ENCODE measurements around the gene PLD3. TPM values are rescaled to one million over a fixed set of nuclear protein-coding genes. Genes with fewer than 3 reads are reported as not detected.
"Not testable (repeated sequence)": the region's sequence is repeated elsewhere in the genome, so short reads cannot be mapped to it uniquely, and the experiment has no call there.

The PLD3 gene
- total RNA-seq, 1 donor from 2014 or later, result 1,227 TPM

DNA sequence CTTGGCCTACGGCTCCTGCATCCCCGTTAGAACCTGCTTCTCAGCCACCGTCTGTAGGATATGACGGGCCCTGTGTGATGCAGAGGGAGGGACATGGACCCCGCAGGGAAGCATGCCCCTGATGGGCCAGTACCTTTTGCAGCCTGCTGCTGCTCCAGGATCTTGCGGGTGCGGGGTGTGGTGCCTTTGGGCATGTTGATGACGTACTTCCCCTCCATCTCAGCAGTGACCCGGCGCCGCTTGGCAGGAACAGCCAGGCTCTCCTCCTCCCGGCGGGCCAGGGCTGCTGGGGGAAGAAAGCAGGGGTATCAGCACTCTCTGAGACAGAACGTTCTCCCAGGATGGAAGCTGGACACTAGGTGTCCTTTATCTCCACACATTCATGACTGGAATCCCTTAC is 22.3 kb upstream of the PLD3 start:
- Mint-ChIP-seq H3K4me1 (ENCODE audit: low read depth, unreplicated experiment) (no peaks in the 10 kb centered on the region), H3K27ac (ENCODE audit: unreplicated experiment) (no peak overlapping the region), H3K9me3 (ENCODE audit: unreplicated experiment) (no peaks in the 10 kb centered on the region), H3K27me3 (ENCODE audit: unreplicated experiment) (peaks cover 2% of the 10 kb centered on the region), H3K4me3 (ENCODE audit: unreplicated experiment) (no peak overlapping the region), H3K36me3 (ENCODE audit: unreplicated experiment) (no peaks in the 10 kb centered on the region)
- no peak for DNase-seq
- TF ChIP-seq, protein P1, sequence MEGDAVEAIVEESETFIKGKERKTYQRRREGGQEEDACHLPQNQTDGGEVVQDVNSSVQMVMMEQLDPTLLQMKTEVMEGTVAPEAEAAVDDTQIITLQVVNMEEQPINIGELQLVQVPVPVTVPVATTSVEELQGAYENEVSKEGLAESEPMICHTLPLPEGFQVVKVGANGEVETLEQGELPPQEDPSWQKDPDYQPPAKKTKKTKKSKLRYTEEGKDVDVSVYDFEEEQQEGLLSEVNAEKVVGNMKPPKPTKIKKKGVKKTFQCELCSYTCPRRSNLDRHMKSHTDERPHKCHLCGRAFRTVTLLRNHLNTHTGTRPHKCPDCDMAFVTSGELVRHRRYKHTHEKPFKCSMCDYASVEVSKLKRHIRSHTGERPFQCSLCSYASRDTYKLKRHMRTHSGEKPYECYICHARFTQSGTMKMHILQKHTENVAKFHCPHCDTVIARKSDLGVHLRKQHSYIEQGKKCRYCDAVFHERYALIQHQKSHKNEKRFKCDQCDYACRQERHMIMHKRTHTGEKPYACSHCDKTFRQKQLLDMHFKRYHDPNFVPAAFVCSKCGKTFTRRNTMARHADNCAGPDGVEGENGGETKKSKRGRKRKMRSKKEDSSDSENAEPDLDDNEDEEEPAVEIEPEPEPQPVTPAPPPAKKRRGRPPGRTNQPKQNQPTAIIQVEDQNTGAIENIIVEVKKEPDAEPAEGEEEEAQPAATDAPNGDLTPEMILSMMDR (IDR thresholded peaks at IDR 0.05; ENCODE audit: partially characterized antibody, unreplicated experiment), result no peak

DNA sequence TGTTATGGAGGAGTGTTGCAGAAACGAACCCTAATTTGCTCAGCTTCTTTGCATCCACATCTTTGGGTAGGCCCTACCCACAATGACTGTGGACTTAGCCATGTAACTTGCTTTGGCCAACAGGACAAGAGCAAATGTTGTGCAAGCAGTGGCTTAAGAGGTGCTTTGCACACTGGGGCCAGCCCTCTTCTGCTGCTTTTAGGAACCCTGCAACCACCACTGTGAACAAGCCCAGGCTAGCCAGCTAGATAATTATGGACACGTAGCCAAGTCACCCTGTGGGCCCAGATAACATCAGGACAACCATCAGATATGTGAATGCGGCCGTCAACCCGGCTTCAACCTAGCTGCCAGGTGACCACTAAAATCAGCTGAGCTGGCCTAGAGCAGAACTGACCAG is 17.4 kb upstream of the PLD3 start:
- Mint-ChIP-seq H3K4me1 (ENCODE audit: low read depth, unreplicated experiment) (no peaks in the 10 kb centered on the region), H3K4me3 (ENCODE audit: unreplicated experiment) (no peak overlapping the region), H3K27ac (ENCODE audit: unreplicated experiment) (no peak overlapping the region), H3K9me3 (ENCODE audit: unreplicated experiment) (no peaks in the 10 kb centered on the region), H3K36me3 (ENCODE audit: unreplicated experiment) (no peaks in the 10 kb centered on the region), H3K27me3 (ENCODE audit: unreplicated experiment) (no peaks in the 10 kb centered on the region)
- no peak for DNase-seq
- TF ChIP-seq, protein P1 (IDR thresholded peaks at IDR 0.05; ENCODE audit: partially characterized antibody, unreplicated experiment), result no peak

DNA sequence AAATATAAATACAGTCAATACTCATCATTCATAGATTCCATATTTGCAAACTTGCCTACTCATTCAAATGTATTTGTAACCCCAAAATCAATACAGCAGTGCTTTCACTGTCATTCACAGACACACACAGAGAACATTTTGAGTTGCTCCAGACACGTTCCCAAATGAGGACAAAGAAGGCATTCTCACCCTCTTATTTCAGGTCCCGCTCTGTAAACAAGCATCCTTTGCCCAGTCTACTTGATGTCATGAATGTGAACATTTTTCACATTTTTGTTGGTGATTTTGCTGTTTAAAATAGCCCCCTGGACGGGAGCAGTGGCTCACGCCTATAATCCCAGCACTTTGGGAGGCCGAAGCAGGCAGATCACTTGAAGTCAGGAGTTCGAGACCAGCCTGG is 15.8 kb upstream of the PLD3 start:
- no peak overlapping the region for H3K4me3 Mint-ChIP-seq (ENCODE audit: unreplicated experiment)
- no peak for DNase-seq
- no peaks in the 10 kb centered on the region for H3K27me3 Mint-ChIP-seq (ENCODE audit: unreplicated experiment)
- H3K4me1 Mint-ChIP-seq (ENCODE audit: low read depth, unreplicated experiment), result no peaks in the 10 kb centered on the region
- H3K27ac Mint-ChIP-seq (ENCODE audit: unreplicated experiment), result no peak overlapping the region
- no peaks in the 10 kb centered on the region for H3K9me3 Mint-ChIP-seq (ENCODE audit: unreplicated experiment)
- TF ChIP-seq, protein P1 (IDR thresholded peaks at IDR 0.05; ENCODE audit: partially characterized antibody, unreplicated experiment), result no peak
- no peaks in the 10 kb centered on the region for H3K36me3 Mint-ChIP-seq (ENCODE audit: unreplicated experiment)

- not testable (repeated sequence) for H3K4me1 Mint-ChIP-seq (ENCODE audit: low read depth, unreplicated experiment); DNase-seq; H3K9me3 Mint-ChIP-seq (ENCODE audit: unreplicated experiment); H3K27ac Mint-ChIP-seq (ENCODE audit: unreplicated experiment); H3K36me3 Mint-ChIP-seq (ENCODE audit: unreplicated experiment); H3K4me3 Mint-ChIP-seq (ENCODE audit: unreplicated experiment); H3K27me3 Mint-ChIP-seq (ENCODE audit: unreplicated experiment)
These were observed 15.4 kb upstream of the PLD3 start for GRCh38 chr19:40333083-40333482.

DNA sequence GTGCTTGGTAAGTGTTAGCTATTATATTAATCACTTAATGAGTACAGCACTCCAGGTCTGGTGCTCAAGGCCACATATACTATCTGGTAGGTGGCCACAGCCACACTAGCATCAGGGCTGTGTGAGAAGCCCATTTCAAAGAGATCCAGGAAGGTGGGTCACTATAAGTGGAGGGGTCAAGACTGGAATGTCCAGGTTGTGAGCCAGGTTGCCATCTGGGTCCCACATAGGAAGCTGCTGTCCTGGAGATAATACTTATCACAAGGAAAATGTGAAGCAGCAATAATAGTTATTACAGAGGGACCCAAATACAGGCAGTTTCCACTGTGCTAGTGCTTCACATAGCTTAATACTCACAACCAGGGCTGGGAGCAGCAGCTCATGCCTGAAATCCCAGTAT is 13.4 kb upstream of the PLD3 start:
- DNase-seq, result no peak
- Mint-ChIP-seq H3K27me3 (ENCODE audit: unreplicated experiment) (no peaks in the 10 kb centered on the region), H3K27ac (ENCODE audit: unreplicated experiment) (no peak overlapping the region), H3K9me3 (ENCODE audit: unreplicated experiment) (no peaks in the 10 kb centered on the region), H3K4me3 (ENCODE audit: unreplicated experiment) (no peak overlapping the region), H3K36me3 (ENCODE audit: unreplicated experiment) (no peaks in the 10 kb centered on the region), H3K4me1 (ENCODE audit: low read depth, unreplicated experiment) (no peaks in the 10 kb centered on the region)
- TF ChIP-seq, protein P1 (IDR thresholded peaks at IDR 0.05; ENCODE audit: partially characterized antibody, unreplicated experiment), result no peak
